GM18861 (cell line): Measurements from ENCODE around the gene MYOCD.

Experiments used
- ATAC-seq: cut with Tn5 transposase; IDR thresholded peaks from one replicate; pipeline ENCODE4 v1.9.1; 2021; ENCODE audit not compliant: unreplicated experiment

The MYOCD gene

GRCh38 chr17:12693640-12694039, 27.9 kb downstream of the MYOCD start:
- no peak for ATAC-seq

GRCh38 chr17:12706070-12706469, 40.4 kb downstream of the MYOCD start:
- no peak for ATAC-seq

GRCh38 chr17:12709063-12709462, 43.4 kb downstream of the MYOCD start:
- ATAC-seq: no peak

GRCh38 chr17:12712415-12712814, 46.7 kb downstream of the MYOCD start:
- no peak for ATAC-seq

GRCh38 chr17:12712941-12713340, 47.3 kb downstream of the MYOCD start:
- no peak for ATAC-seq

- no peak for ATAC-seq
Measured at GRCh38 chr17:12719948-12720347, 54.3 kb downstream of the MYOCD start.

- no peak for ATAC-seq
Measured at GRCh38 chr17:12721581-12721980, 55.9 kb downstream of the MYOCD start.

- ATAC-seq: no peak
Measured at GRCh38 chr17:12722282-12722681, 56.6 kb downstream of the MYOCD start.

- ATAC-seq: no peak
Measured at GRCh38 chr17:12726131-12726530, 60.4 kb downstream of the MYOCD start.

GRCh38 chr17:12727076-12727760, 61.5 kb downstream of the MYOCD start:
- ATAC-seq: no peak

- no peak for ATAC-seq
Measured at GRCh38 chr17:12727881-12728280, 62.2 kb downstream of the MYOCD start.

GRCh38 chr17:12729086-12729485, 63.4 kb downstream of the MYOCD start:
- ATAC-seq: no peak

GRCh38 chr17:12730421-12730820, 64.7 kb downstream of the MYOCD start:
- no peak for ATAC-seq

GRCh38 chr17:12730931-12731521, 65.3 kb downstream of the MYOCD start:
- ATAC-seq: no peak

- ATAC-seq: no peak
Measured at GRCh38 chr17:12731839-12732238, 66.1 kb downstream of the MYOCD start.

GRCh38 chr17:12732366-12732765, 66.7 kb downstream of the MYOCD start:
- no peak for ATAC-seq

- ATAC-seq: no peak
Measured at GRCh38 chr17:12734926-12735325, 69.2 kb downstream of the MYOCD start.

GRCh38 chr17:12735517-12735916, 69.8 kb downstream of the MYOCD start:
- ATAC-seq: no peak

GRCh38 chr17:12736526-12736925, 70.8 kb downstream of the MYOCD start:
- no peak for ATAC-seq

- no peak for ATAC-seq
Measured at GRCh38 chr17:12737740-12738469, 72.2 kb downstream of the MYOCD start.

- ATAC-seq: no peak
Measured at GRCh38 chr17:12738624-12739023, 72.9 kb downstream of the MYOCD start.

GRCh38 chr17:12739500-12739899, 73.8 kb downstream of the MYOCD start:
- no peak for ATAC-seq
